Endothelial cell of umbilical vein (primary cell): ENCODE results near the gene TRIM40.

Source experiments
- CTCF ChIP-seq, 2 donors: IDR thresholded peaks; 1 replicate in 1 of 2; 2 replicates in 1 of 2; pipeline ENCODE4 v1.5.1; 2011; ENCODE audit warnings: low read length in 2 of 2, mild to moderate bottlenecking in 2 of 2, moderate library complexity in 2 of 2, control low read depth in 1 of 2, inconsistent platforms in 1 of 2, low read depth in 1 of 2; ENCODE audit not compliant: insufficient read depth in 1 of 2; ENCODE audit errors: extremely low read depth in 1 of 2
- EZH2 ChIP-seq: IDR thresholded peaks from 2 replicates; pipeline ENCODE4 v1.6.1; 2012; ENCODE audit warnings: borderline replicate concordance, low read depth, mild to moderate bottlenecking, moderate library complexity, low read length, inconsistent platforms; ENCODE audit not compliant: severe bottlenecking
- FOS ChIP-seq: IDR thresholded peaks from 2 replicates; pipeline ENCODE4 v1.6.1; 2011; ENCODE audit warnings: mild to moderate bottlenecking, low read length, moderate library complexity, borderline replicate concordance; ENCODE audit not compliant: insufficient read depth
- GATA2 ChIP-seq: IDR thresholded peaks from 2 replicates; pipeline ENCODE4 v1.7.0; 2011; ENCODE audit warnings: low read depth, mild to moderate bottlenecking, moderate library complexity, mixed read lengths, low read length; ENCODE audit not compliant: insufficient read length, insufficient read depth
- JUN ChIP-seq: IDR thresholded peaks from 2 replicates; pipeline ENCODE4 v1.6.1; 2011; ENCODE audit warnings: borderline replicate concordance, low read depth; ENCODE audit not compliant: insufficient read length, insufficient read depth
- MAX ChIP-seq: IDR thresholded peaks from 2 replicates; pipeline ENCODE4 v1.6.1; 2011; ENCODE audit not compliant: insufficient read depth, insufficient read length
- MYC ChIP-seq: IDR thresholded peaks from one replicate; pipeline ENCODE4 v1.6.1; 2011; ENCODE audit warnings: mild to moderate bottlenecking, low read depth, low read length
- POLR2A ChIP-seq: IDR thresholded peaks from 2 replicates; pipeline ENCODE4 v1.6.1; 2012; ENCODE audit warnings: low read depth, mild to moderate bottlenecking, control low read depth, low read length
- POLR2AphosphoS5 ChIP-seq: IDR thresholded peaks from 2 replicates; pipeline ENCODE4 v1.6.1; 2012; ENCODE audit warnings: low read depth, mild to moderate bottlenecking, control low read depth, low read length, moderate library complexity; ENCODE audit not compliant: insufficient read depth

GRCh38 chr6:30184417-30185031, 48.6 kb downstream of the TRIM40 start:
- no peak for TF ChIP-seq EZH2
- no peak for TF ChIP-seq CTCF (IDR thresholded peaks at IDR 0.05; ENCODE audit: extremely low read depth in 1 of 2, insufficient read depth in 1 of 2, low read depth in 1 of 2, low read length in 2 of 2)
- no peak for TF ChIP-seq MYC
- no peak for TF ChIP-seq POLR2AphosphoS5
- TF ChIP-seq FOS = no peak
- TF ChIP-seq MAX = no peak
- no peak for TF ChIP-seq POLR2A
- TF ChIP-seq JUN = no peak
- no peak for TF ChIP-seq GATA2
